NCI-H526 (cell line): ENCODE data around the gene ELL.

ENCODE experiments used
- DNase-seq, 2 experiments: peaks; one replicate each; lab custom pipeline; 2025; lab: John Stamatoyannopoulos, UW

ELL gene

DNA sequence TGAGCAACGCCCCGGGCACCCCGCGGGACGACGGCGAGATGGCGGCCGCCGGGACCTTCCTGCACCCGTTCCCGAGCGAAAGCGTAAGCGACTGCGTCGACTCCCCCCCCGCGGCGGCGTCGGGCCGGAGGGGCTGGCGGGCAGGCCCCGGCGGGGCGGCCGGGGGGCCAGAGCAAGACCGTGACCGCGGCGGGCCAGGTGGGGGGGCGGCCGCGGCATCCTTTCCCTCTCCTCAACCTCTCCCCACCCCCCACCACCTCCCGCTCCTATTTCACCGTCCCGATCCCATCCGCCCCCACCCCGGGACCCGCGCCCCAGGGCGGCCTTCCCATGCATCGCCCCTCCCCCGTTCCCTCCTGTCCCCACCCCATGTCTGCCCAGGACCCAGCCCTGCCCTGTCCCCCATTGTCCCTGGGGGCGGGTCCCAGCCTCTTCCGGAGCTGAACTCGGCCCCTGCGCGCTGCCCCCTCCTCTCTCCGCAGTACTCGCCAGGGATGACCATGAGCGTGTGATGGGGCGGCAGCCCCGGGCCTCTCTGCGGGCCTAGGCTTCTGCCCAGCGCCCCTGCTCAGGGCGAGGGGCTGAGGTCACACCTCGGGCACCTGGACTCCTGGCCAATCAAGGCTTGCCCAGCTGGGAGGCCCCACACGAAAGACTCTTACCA is 88.0 kb downstream of the ELL start:
- peak in 1 of 2 experiments; percentile 57 for DNase-seq

DNA sequence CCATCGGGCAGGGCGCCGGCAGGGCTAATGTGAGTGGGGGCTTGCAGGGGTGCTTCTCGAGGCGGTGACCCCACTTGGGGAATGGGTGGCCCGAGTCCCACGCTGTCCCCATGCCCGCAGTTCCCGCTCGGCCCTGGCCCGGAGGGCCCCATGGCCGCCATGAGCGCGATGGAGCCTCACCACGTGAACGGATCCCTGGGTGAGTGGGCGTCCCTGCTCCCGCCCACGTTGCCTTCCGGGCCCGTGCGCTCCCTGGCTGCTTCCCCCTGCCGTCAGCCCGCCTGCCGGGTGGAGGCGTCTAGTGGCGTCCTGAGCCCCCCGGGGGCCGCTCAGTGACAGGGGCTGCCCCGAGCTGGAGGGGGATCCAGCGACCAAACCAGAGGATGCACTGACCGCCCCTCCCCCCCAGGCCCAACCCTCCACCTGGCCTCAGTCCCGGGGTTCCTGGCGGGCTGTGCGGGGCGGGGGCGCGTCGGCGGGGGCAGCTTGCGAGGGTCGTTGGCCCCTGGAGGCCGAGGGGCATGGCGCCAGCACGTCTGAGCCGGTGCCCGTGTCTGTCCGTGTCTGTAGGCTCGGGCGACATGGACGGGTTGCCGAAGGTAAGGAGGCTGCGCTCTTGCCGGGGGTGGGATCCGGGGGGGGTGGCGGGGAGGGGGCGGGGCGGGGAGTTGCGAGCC is 88.7 kb downstream of the ELL start:
- DNase-seq = peak in 1 of 2 experiments; percentile 38

DNA sequence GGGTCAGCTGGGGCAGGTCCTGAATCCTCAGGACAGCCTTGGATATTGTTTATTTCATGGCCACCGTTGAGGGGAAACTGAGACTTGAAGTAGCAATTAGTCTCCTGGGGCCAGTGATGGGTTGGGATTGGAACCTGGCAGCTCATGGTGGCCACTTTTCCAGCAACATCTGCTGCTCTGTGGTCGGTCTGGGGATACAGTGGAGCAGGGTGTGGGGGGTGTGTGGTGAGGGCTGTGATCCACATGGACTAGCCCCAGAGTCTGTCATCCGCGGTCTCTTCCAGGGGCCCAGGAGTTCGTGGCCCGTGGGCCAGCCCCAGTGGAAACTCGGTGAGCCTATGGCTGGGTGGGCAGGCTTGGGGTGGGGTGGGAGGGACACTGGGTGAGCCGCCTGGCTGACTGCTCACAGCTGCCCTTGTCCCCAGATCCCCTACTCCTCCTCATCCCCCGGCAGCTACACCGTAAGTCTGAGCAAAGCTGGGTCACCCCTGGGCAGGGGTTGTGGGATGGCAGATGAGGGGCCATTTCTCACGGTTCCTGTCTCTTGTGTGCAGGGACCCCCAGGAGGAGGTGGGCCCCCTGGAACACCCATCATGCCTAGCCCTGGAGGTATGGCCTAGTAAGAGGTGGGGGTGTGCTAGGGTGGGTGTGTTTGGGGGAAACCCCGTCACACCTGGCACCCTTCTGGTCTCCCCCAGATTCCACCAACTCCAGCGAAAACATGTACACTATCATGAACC is 89.4 kb downstream of the ELL start:
- DNase-seq = no peak

DNA sequence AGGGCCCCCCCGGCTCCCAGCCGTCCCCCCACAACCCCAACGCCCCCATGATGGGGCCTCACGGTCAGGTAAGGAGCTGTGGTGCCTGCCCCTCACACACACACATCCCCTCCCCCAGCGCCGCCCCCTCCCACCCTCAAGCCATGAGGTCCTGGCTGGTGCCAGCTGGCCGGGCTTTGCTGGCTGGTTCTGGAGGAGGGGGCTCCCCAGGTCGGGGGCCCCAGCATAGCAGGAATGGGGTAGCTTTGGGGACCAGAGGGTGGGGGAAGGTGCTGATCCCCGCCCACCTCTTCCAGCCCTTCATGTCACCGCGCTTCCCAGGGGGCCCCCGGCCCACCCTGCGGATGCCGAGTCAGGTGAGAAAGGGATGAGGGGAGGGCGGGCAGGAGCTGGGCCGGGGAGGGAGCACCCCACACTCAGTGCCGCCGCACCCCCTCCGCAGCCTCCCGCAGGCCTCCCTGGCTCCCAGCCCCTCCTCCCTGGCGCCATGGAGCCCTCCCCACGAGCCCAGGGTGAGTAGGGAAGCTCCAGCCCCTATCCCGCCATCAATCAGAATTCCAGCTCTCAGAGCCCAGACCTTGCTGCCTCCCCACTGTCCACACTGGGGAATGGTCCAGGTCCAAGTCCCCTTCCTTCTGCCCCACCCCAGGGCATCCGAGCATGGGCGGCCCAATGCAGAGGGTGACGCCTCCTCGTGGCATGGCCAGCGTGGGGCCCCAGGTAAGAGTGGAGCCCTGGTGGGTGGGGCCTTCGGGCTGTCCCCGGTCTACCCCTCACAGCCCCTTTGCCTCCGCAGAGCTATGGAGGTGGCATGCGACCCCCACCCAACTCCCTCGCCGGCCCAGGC is 90.3 kb downstream of the ELL start:
- DNase-seq = no peak

DNA sequence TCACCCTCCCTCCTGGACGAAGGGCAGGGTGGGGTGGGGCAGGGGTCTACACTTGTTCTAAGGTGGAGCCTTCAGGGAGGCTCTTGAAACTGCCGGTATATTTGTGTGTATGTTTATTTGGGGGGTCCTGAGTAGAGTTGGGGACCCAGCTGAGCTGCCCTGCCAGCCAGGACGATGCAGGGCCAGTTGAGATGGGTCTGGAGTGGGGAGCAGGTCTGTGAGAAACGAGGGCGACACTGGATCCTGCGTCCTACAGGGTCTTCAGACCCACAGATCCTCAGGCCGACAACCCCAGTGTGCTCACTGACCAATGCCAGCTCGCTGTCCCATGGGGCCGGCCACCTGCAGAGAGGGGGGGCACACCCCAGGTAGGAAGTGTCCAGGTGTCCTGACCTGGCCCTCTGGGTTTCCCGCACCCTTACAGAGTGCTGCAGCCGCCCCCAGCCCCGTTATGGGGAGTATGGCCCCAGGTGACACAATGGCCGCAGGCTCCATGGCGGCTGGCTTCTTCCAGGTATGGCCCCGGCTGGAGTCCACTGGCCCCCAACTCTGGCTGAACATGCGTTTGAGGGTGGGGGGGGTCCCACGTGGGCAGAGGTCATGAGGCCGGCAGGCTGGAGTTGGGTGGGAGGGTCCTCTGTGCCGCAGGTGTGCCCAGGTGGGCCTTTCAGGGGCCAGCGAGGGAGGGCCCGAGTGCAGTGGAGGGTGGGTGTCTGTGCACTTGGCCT is 91.3 kb downstream of the ELL start:
- DNase-seq = no peak

DNA sequence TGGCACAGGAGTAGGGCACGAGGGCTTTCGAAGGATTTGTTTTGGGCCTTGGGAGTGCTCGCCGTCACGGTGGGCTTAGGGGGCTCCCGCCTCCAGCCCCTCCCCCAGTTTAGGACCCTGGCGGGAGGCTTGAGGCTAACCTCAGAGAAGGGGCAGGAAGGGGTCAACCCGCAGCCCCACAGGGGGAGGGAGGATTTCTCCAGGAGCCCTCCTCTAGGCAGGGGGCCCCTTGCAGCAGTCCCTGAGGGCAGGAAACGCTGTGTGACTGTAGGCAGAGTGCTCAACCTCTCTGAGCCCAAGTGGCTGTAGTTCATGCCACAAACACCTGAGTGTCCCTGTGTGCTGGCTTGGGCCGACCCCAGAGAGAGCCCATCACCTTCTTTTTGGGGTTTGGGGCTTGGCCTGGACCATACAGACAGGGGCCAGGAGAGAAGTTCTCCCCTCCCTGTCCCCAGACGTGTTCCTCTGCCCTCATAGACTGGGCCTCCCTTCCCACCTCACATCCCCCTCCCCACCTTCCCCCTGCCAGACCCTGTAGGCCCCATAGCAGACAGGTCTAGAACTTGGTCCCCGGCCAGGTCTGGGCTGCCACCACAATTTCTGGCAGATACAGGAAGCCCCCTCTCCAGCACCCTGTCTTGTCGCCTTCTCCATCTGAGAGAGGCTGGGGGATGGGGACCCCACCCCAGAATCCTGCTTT is 92.0 kb downstream of the ELL start:
- DNase-seq = no peak

DNA sequence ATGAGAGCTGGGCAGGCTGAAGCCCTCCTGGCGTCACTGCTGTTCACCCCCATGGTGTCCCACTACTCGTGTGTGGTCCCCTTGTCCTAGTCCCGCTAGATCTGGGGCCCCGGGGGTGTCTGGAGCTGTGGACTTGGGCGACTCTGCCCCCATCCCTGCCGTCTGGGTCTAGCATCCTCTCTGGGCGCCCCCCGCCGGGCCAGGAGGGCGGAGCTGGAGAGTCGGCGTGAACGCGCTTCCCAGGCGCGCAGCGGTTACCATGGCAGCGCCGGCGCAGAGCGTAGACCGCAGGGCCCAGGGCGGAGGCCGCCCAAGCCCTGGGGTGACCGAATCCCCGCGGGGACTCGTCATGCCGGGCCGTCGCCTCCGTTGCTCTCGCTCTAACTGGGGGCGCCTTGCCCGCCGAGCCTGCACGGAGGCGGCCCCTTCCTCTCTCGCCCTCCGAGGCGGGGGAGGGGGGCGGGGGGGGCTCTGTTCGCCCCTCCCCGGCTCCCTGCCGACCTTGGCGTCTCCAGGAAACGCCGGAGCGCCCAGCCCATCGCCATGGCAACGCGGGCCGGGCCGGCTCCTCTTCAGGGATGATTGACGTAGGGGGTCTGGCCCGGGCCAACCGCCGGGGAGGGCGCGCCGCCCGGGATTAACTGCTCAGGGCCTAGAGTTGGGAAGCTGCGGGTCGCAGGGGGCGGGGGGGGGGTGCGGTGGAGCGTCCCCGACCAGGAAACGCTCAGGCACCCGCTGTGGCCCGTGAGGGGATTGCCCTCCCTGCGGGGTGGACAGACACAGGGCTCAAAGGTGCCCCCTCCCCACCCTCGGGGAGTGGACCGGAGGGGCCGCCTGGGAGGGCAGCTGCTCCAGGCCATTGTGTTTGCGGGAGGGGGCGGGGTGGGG is 92.8 kb downstream of the ELL start:
- DNase-seq = peak; percentile 64 to 88

DNA sequence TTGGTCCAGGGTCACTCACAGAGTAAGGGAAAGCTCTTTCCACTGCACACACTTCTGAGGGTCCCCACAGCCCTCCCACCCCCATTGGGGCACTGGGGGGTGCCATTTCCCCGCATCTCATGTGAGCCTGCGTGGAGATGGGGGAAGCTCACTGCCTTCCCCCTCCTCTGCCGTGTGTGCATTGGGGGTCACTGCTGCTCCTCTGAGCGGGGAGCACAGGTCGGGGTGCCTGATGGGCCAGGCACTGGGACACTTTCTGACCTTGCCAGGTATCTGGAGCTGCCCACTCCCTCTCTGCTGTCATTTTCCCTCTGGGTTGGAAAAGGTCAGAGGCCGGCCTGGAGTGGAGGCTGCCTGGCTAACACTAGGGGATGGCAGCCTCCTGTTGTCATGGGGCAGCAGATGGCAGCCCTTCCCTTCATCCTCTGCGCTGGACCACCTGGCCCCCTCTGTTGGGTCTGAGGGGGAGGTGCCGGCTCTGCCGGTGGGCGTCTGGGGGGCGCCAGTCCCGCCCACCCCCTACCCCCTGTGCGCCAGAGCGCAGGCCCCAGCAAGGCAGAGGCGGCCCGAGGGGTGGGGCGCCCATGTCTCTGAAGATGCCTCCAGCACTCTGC is 93.6 kb downstream of the ELL start:
- DNase-seq = no peak

DNA sequence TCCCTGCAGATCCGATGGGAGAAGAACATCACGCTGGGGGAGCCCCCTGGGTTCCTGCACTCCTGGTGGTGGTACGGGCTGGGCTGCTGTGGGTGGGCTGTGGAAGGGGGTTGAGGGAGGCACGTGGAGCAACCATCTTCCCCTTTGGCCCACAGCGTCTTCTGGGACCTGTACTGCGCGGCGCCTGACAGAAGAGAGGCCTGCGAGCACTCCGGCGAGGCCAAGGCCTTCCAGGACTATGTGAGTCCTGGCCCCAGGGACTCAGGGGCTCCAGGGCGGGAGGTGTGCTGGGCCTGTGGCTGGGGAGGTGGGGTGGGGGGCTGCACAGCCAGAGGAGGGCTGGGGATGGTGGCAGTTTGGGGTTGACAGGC is 94.1 kb downstream of the ELL start:
- DNase-seq = no peak

DNA sequence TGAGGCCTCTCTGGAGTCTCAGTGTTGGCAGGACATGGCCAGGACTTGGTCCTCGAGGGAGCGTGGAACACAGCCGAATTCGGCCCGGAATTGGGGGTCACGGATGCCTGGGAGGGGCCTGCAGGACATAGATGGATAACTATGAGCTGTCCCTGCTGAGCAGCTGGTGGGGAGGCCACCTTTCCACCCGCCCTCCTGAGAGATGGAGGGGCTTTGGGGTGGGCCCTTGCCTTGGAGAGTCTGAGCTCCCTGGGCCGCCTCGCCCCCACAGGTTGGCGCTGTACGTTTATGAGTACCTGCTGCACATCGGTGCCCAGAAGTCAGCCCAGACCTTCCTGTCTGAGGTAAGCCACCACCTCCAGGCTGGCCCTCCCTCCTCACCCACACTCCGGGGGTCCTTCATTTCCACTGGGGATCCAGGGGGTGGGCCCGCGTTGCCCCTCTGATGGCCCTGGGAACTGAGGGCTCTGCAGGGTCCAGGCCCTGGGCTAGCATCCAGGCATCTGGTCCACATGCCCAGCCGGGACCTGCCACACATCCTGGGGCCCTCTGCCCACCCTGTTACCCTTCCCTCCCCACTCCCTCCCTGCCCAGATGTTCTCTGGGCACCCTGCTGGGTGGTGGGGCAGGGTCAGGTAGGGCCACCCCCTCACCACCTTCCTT is 94.7 kb downstream of the ELL start:
- no peak for DNase-seq

DNA sequence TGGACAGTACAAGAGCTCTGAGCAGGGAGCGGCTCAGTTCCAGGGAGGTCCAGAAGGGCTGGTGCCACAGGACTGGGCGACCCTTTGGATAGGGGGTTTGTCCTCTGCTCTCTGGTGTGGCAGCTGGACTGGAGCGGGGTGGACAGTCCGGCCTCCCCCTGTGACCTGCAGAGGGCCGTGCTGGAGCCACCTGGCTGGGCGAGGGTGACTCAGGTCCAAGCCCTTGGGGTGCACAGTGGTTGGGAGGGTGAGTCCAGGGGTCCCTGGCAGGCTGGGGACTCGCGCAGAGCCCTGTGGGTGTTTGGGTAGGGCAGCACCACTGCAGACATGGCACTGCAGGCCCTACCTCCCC is 95.5 kb downstream of the ELL start:
- no peak for DNase-seq

DNA sequence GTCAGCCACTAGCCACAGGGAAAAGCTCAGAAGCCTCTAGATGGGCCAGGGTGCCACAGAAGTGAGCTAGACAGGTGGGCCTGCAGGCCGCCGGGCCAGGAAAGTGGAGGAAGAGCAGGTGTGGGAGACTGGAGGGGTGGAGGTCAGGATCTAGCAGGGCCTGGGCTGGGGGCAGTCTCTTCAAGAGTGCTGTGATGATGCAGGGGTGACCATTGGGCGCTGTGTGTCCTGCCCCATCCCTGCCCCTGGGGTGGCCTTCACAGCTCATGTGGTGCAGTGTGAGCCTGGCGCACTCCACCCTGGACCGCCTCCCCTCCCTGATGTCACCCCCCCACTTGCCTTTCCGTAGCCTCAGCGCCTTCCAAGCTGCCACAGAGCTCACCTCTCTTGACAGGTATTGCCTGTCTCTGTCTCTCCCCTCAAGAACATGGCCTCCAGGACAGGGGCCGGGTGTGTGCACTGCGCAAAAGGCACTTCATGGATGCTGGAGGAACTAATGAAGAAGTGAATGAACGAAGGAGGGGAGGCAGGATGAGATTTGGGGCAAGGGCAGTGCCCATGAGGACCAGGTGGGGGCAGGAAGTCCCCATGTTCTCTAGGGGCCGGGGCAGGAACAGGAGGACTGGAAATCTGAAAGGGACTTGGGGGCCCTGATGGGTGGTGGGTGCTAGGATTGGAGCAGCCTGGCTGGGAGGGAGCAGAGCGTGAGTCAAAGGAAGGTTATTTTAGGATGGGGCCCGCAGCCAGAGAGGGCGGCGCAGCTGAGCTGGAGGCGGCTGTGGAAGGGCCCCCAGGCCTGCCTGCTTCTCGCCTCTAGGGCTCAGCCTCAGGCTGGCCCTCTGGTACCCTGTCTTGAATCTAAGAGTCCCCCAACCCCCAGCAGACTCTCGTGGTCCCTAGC is 96.1 kb downstream of the ELL start:
- no peak for DNase-seq

DNA sequence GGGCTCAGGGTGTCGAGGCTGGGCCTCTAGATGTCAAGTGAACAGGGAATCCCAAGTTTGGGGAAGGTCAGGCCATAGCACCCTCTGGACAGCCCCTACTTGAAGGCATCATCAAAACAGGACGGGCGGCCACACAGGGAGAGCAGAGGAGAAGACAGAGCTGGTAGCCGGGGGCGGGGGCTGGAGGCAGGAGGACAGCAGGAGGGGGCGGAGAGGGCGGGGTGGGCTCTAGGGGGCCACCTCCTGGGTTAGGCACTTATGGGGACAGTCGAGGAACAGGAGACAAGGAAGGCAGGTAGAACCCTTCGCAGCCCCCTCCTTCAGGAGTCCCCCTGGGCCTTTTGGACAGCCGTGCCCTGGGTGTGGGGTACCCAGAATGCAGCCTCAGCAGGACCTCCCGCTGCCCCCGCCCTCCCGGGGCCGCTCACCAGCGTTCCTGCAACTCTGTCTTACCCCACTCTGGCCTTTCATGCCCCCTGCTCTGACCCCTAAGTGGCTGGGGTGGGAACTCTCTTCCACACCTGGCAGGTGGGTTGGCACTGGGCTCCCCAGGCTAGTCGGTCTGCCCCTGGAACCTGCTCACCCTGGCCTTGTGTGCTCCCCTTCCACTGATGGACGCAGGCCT is 96.9 kb downstream of the ELL start:
- no peak for DNase-seq

DNA sequence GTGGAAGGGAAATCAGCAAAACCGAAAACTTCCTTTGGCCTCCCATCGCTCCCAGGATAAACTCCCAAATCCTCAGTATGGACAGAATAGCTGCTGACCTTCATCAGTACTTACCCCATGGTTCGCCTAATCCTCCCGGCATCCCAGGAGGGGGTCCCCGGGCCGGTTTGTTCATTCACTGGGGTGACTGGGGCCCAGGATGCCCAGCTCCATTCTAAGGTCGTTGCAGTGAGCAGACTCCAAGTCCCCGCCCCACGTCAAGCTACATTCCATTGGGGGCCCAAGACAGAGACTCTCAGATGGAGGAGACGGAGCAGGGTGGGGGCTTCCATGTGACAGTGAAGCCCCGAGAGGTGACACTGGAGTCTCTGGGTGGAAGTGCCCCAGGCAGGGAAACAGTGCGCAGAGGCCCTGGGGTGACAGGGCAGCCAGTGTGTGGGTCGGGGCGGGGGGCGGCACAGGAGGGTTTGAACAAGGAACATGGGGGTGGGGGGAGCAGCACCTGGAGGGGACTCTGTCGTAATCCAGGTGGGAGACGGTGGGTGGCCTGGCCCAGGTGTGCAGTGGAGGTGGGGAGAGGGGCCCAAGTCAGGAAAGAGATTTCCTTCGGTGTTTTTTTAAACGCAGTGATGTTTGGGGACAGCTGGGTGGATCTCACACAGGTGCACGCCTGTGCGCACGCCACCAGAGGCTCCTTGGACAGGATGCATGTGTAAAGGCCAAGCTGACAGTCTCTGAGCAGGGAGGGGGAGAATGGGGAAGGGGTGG is 97.6 kb downstream of the ELL start:
- DNase-seq = no peak

DNA sequence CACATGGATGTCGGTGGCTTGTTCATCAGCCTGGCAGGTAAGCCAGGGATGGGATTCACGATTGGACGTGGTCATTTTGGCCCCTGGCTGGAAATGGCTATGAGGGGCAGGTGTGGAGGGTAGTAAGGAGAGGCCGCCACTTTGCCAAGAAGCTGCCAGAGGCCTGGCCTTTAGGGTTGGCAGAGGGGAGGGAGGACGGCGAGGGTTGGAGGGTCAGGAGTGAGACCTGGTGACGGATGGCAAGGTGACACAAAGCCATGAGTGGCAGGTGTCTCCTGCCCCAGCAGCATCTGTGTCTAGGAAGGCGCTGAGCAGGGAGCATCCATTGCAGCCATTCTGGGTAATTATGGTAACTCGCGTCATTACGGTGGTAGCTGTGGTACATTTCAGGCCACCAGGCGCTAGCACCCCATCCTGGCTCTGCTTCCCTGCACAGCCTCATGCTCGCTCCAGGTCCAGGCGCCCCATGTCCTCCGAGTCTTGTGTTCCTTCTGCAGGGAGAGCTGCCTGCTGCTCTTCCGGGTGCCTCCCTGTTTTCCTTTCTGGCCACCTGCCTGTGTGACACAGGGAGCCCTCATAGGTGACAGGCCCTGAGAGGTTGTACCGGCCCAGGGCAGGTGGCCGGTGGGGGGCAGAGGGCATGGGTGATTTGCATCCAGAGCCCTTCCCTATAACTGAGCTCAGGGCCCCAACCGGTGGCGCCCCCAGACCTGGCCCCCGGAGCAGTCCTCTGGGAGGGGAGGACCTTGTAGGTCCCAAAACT is 98.4 kb downstream of the ELL start:
- DNase-seq = no peak
